OCI-LY3 (cell line): Measurements from ENCODE around the gene BRF1.

Source experiments
- EZH2phosphoT487 ChIP-seq: fragments of 200-600 bp; shearing (Covaris generic); IDR thresholded peaks from 2 replicates; pipeline ENCODE4 v1.6.1; 2018; ENCODE audit warnings: antibody characterized with exemption, mixed run types, low read depth
- TF ChIP-seq, protein P1 (sequence below): fragments of 200-600, 300-600 bp; sonication (generic); IDR thresholded peaks from 2 replicates; pipeline ENCODE4 v1.5.1; 2014; ENCODE audit warnings: antibody characterized with exemption, low read length, low read depth

DNA sequence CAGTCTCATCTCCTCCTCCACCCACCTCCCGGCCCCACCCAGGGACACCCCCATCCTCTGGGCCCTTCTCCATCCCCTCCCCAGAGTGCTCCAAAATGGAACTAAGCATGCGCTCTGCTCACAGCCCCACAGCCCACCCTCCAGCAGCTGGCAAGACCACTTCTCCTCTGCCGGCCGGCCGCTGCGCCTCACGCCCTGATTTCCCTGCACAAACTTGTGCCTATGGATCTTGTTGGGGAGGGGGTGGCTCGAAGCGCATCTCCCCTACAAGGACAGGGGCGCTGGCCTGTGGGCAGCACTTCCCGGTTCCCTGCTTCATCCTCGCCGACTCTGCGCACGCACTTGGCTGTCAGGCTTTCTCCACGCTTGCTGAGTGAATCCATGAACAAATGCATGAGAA is 100.2 kb downstream of the BRF1 start:
- TF ChIP-seq, protein P1, sequence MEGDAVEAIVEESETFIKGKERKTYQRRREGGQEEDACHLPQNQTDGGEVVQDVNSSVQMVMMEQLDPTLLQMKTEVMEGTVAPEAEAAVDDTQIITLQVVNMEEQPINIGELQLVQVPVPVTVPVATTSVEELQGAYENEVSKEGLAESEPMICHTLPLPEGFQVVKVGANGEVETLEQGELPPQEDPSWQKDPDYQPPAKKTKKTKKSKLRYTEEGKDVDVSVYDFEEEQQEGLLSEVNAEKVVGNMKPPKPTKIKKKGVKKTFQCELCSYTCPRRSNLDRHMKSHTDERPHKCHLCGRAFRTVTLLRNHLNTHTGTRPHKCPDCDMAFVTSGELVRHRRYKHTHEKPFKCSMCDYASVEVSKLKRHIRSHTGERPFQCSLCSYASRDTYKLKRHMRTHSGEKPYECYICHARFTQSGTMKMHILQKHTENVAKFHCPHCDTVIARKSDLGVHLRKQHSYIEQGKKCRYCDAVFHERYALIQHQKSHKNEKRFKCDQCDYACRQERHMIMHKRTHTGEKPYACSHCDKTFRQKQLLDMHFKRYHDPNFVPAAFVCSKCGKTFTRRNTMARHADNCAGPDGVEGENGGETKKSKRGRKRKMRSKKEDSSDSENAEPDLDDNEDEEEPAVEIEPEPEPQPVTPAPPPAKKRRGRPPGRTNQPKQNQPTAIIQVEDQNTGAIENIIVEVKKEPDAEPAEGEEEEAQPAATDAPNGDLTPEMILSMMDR = no peak
- TF ChIP-seq EZH2phosphoT487 = no peak
